NCI-H128 (cell line): ENCODE data around the gene OR9Q2.
"Not testable (repeated sequence)": the region's sequence is repeated elsewhere in the genome, so short reads cannot be mapped to it uniquely, and the experiment has no call there.

ENCODE experiments used
- DNase-seq: peaks from one replicate; lab custom pipeline; 2025; ENCODE audit not compliant: unreplicated experiment; lab: John Stamatoyannopoulos, UW

OR9Q2 gene

GRCh38 chr11:58188770-58189169 is at the start of gene OR9Q2:
Gene OR9Q2 (plus strand): TSS chr11:58189070. CDS start chr11:58190491, 1,421 bp downstream.
- no peak for DNase-seq

GRCh38 chr11:58142761-58143160 is 46.1 kb upstream of the OR9Q2 start:
- no peak for DNase-seq

- no peak for DNase-seq
Observed at GRCh38 chr11:58152781-58153180, 36.1 kb upstream of the OR9Q2 start.

GRCh38 chr11:58164389-58164788 is 24.5 kb upstream of the OR9Q2 start:
- no peak for DNase-seq

GRCh38 chr11:58164990-58165389 is 23.9 kb upstream of the OR9Q2 start:
- no peak for DNase-seq

- DNase-seq = no peak
Observed at GRCh38 chr11:58165504-58166106, 23.3 kb upstream of the OR9Q2 start.

GRCh38 chr11:58177409-58178054 is 11.3 kb upstream of the OR9Q2 start:
- DNase-seq = no peak

- DNase-seq = no peak
Observed at GRCh38 chr11:58178444-58178843, 10.4 kb upstream of the OR9Q2 start.

- DNase-seq = no peak
Observed at GRCh38 chr11:58179648-58180047, 9.2 kb upstream of the OR9Q2 start.

GRCh38 chr11:58186938-58187337 is 1.9 kb upstream of the OR9Q2 start:
- no peak for DNase-seq

GRCh38 chr11:58192229-58192628 is 3.4 kb downstream of the OR9Q2 start:
- DNase-seq = no peak

GRCh38 chr11:58193391-58193790 is 4.5 kb downstream of the OR9Q2 start:
- DNase-seq = no peak

GRCh38 chr11:58195939-58196338 is 7.1 kb downstream of the OR9Q2 start:
- no peak for DNase-seq

GRCh38 chr11:58199271-58199670 is 10.4 kb downstream of the OR9Q2 start:
- no peak for DNase-seq

GRCh38 chr11:58204042-58204441 is 15.2 kb downstream of the OR9Q2 start, which contains the start of gene OR1S2:
Gene OR1S2 (minus strand): TSS chr11:58204142. CDS start chr11:58204142, 0 bp downstream.
- DNase-seq = no peak

- not testable (repeated sequence) for DNase-seq
Observed at GRCh38 chr11:58212420-58212819, 23.6 kb downstream of the OR9Q2 start, which contains the start of gene OR1S1. Gene OR1S1 (plus strand): TSS chr11:58212720.

GRCh38 chr11:58216476-58216875 is 27.6 kb downstream of the OR9Q2 start:
- no peak for DNase-seq

GRCh38 chr11:58222721-58223120 is 33.9 kb downstream of the OR9Q2 start:
- DNase-seq = no peak

- no peak for DNase-seq
Observed at GRCh38 chr11:58227956-58228615, 39.2 kb downstream of the OR9Q2 start.
